ENCODE data around the gene SPNS2. TPM values are rescaled to one million over a fixed set of nuclear protein-coding genes. Genes with fewer than 3 reads are reported as not detected.

The SPNS2 gene
- total RNA-seq, 4 donors from 2014 or later, result 10.0 to 19.9 (median 18.8) TPM

- no peak overlapping the region for H3K27ac ChIP-seq (replicated peaks in 1 of 4)
- 64% methylated on average over 5 of the region's 7 CpGs for WGBS
- no peak overlapping the region for H3K4me3 ChIP-seq
- intact Hi-C loops (cut with DNase I), result no loop called here
- no peaks in the 10 kb centered on the region for H3K9me3 ChIP-seq
- peaks cover 0 to 41% (median 9%) of the 10 kb centered on the region in 4 donors for H3K27me3 ChIP-seq
- TF ChIP-seq CTCF (IDR thresholded peaks at IDR 0.05), result no peak
- no peak for TF ChIP-seq EP300 (IDR thresholded peaks at IDR 0.05)
- TF ChIP-seq POLR2AphosphoS5 (IDR thresholded peaks at IDR 0.05), result no peak
- TF ChIP-seq POLR2A (IDR thresholded peaks at IDR 0.05; ENCODE audit: low read depth), result no peak
- no peaks in the 10 kb centered on the region for H3K36me3 ChIP-seq
- DNase-seq (ENCODE audit: extremely low spot score), result no peak
- H3K4me1 ChIP-seq, result peaks cover 17 to 37% (median 33%) of the 10 kb centered on the region in 4 donors
Observed at GRCh38 chr17:4582101-4582501, 83.4 kb downstream of the SPNS2 start.

GRCh38 chr17:4582691-4583090, 84.0 kb downstream of the SPNS2 start:
- TF ChIP-seq POLR2A (IDR thresholded peaks at IDR 0.05; ENCODE audit: low read depth), result no peak
- no peak for TF ChIP-seq CTCF (IDR thresholded peaks at IDR 0.05)
- TF ChIP-seq EP300 (IDR thresholded peaks at IDR 0.05), result no peak
- no peak for TF ChIP-seq POLR2AphosphoS5 (IDR thresholded peaks at IDR 0.05)
- intact Hi-C loops (cut with DNase I), result no loop called here
- Histone ChIP-seq H3K36me3 (no peaks in the 10 kb centered on the region), H3K27ac (replicated peaks in 1 of 4) (no peak overlapping the region), H3K27me3 (peaks cover 0 to 41% (median 9%) of the 10 kb centered on the region in 4 donors), H3K4me1 (peaks cover 23 to 37% (median 33%) of the 10 kb centered on the region in 4 donors), H3K4me3 (no peak overlapping the region), H3K9me3 (no peaks in the 10 kb centered on the region)
- DNase-seq (ENCODE audit: extremely low spot score), result no peak
- WGBS, result 94% methylated on average over 7 of the region's 8 CpGs

- Histone ChIP-seq H3K36me3 (no peaks in the 10 kb centered on the region), H3K27me3 (peaks cover 0 to 41% (median 9%) of the 10 kb centered on the region in 4 donors), H3K27ac (replicated peaks in 1 of 4) (no peak overlapping the region), H3K4me1 (peaks cover 27 to 37% (median 33%) of the 10 kb centered on the region in 4 donors), H3K9me3 (no peaks in the 10 kb centered on the region), H3K4me3 (peak overlapping the region in 2 of 4 donors; percentile 63 to 68)
- DNase-seq (ENCODE audit: extremely low spot score), result no peak
- no peak for TF ChIP-seq POLR2A (IDR thresholded peaks at IDR 0.05; ENCODE audit: low read depth)
- TF ChIP-seq POLR2AphosphoS5 (IDR thresholded peaks at IDR 0.05), result no peak
- no peak for TF ChIP-seq CTCF (IDR thresholded peaks at IDR 0.05)
- TF ChIP-seq EP300 (IDR thresholded peaks at IDR 0.05), result no peak
- WGBS, result 83% methylated on average over 3 of the region's 3 CpGs
- intact Hi-C loops (cut with DNase I), result no loop called here
Observed at GRCh38 chr17:4583206-4583605, 84.5 kb downstream of the SPNS2 start.

- DNase-seq (ENCODE audit: extremely low spot score), result no peak
- TF ChIP-seq POLR2A (IDR thresholded peaks at IDR 0.05; ENCODE audit: low read depth) (no peak), EP300 (IDR thresholded peaks at IDR 0.05) (no peak), CTCF (IDR thresholded peaks at IDR 0.05) (peak in 2 of 3 experiments; percentile 7 to 39)
- Histone ChIP-seq H3K4me3 (peak overlapping the region; percentile 63 to 68 (median 66)), H3K4me1 (peaks cover 28 to 37% (median 33%) of the 10 kb centered on the region in 4 donors), H3K27me3 (peaks cover 0 to 41% (median 9%) of the 10 kb centered on the region in 4 donors), H3K27ac (replicated peaks in 1 of 4) (peak overlapping the region; percentile 74 to 84 (median 79)), H3K9me3 (no peaks in the 10 kb centered on the region), H3K36me3 (no peaks in the 10 kb centered on the region)
- WGBS, result 84% methylated on average over 4 of the region's 12 CpGs
- intact Hi-C loops (cut with DNase I), result no loop called here
Observed at GRCh38 chr17:4583782-4584100, 85.1 kb downstream of the SPNS2 start.
